Lower lobe of right lung (tissue), 2 donors: ENCODE results near the gene MYRIP. TPM values are rescaled to one million over a fixed set of nuclear protein-coding genes. Genes with fewer than 3 reads are reported as not detected.

Source experiments
- ATAC-seq, 2 donors: fragments of 200-7000 bp; cut with Tn5 transposase; one replicate each; pipeline ENCODE4 v1.9.1; 2020 to 2022; ENCODE audit warnings: mild to moderate bottlenecking in 2 of 2, moderate library complexity in 2 of 2
- DNase-seq: peaks from one replicate; pipeline ENCODE4 v3.0.0-alpha.2; 2020
- H3K27ac ChIP-seq: fragments of 200-600 bp; one replicate; pipeline ENCODE4 v1.8.0; 2022
- H3K27me3 ChIP-seq: fragments of 200-600 bp; one replicate; pipeline ENCODE4 v1.8.0; 2022; ENCODE audit warnings: low read depth
- H3K36me3 ChIP-seq: fragments of 200-600 bp; one replicate; pipeline ENCODE4 v1.8.0; 2022; ENCODE audit warnings: mild to moderate bottlenecking
- H3K4me1 ChIP-seq: fragments of 200-600 bp; one replicate; pipeline ENCODE4 v1.8.0; 2022
- H3K4me3 ChIP-seq: fragments of 200-600 bp; one replicate; pipeline ENCODE4 v1.8.0; 2022; ENCODE audit warnings: mild to moderate bottlenecking
- H3K9me3 ChIP-seq: fragments of 200-600 bp; one replicate; pipeline ENCODE4 v1.8.0; 2022
- intact Hi-C: fragments of 100-400 bp; cut with DNase I; formaldehyde crosslinking; loops from one replicate; pipeline ENCODE4 v1.11.0; 2022
- total RNA-seq: library from RNA; stranded (reverse); fragmentation: NEBNext Ultra II Directional; extraction: Animal tissue kit (Norgen Biotek cat#: 25700); gene quantifications from one replicate; pipeline ENCODE4 v1.2.1, GENCODE V29; 2021
- TF ChIP-seq, protein P1 (sequence below): fragments of 200-600 bp; IDR thresholded peaks from one replicate; pipeline ENCODE4 v1.8.0; 2022; ENCODE audit warnings: antibody characterized with exemption, mild to moderate bottlenecking
- donor health status: DM: no; HTN: yes; CAD: no; lungs with severe emphysema.

Gene MYRIP
- total RNA-seq, 1 donor from 2014 or later = 1.8 TPM

- ATAC-seq (no peak), DNase-seq (no peak)
- Histone ChIP-seq H3K36me3 (no peaks in the 10 kb centered on the region), H3K4me1 (peaks cover 14% of the 10 kb centered on the region), H3K27ac (no peak overlapping the region), H3K27me3 (no peaks in the 10 kb centered on the region), H3K9me3 (no peaks in the 10 kb centered on the region), H3K4me3 (no peak overlapping the region)
- intact Hi-C loops = no loop called here
- TF ChIP-seq, protein P1, sequence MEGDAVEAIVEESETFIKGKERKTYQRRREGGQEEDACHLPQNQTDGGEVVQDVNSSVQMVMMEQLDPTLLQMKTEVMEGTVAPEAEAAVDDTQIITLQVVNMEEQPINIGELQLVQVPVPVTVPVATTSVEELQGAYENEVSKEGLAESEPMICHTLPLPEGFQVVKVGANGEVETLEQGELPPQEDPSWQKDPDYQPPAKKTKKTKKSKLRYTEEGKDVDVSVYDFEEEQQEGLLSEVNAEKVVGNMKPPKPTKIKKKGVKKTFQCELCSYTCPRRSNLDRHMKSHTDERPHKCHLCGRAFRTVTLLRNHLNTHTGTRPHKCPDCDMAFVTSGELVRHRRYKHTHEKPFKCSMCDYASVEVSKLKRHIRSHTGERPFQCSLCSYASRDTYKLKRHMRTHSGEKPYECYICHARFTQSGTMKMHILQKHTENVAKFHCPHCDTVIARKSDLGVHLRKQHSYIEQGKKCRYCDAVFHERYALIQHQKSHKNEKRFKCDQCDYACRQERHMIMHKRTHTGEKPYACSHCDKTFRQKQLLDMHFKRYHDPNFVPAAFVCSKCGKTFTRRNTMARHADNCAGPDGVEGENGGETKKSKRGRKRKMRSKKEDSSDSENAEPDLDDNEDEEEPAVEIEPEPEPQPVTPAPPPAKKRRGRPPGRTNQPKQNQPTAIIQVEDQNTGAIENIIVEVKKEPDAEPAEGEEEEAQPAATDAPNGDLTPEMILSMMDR = no peak
Observed at GRCh38 chr3:39962581-39962980, 153.2 kb downstream of the MYRIP start.

DNA sequence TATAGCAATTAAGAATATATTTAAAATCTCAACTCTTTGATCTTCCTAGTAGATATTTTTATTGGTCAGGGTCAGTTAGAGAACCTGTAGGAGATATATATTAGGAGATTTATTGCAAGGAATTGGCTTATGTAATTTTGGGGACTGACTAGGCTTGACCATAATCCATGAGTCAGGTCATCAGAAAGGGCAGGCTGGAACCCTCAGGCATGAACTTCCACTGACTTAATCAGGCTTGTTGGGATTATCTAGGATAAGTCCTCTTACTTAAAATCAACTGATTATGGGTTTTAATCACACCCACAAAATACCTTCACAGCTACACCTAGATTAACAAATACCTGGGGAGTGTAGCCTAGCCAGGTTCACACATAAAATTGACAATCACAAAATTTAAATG, 156.1 kb downstream of the MYRIP start:
- Histone ChIP-seq H3K27ac (no peak overlapping the region), H3K4me1 (peaks cover 14% of the 10 kb centered on the region), H3K9me3 (no peaks in the 10 kb centered on the region), H3K27me3 (no peaks in the 10 kb centered on the region), H3K4me3 (no peak overlapping the region), H3K36me3 (no peaks in the 10 kb centered on the region)
- TF ChIP-seq, protein P1 = no peak
- DNase-seq (no peak), ATAC-seq (no peak)
- intact Hi-C loops = no loop called here

- no peak for ATAC-seq
- intact Hi-C loops = no loop called here
Observed at GRCh38 chr3:39965997-39966396, 156.6 kb downstream of the MYRIP start.

GRCh38 chr3:39970982-39971381, 161.6 kb downstream of the MYRIP start:
- H3K4me3 ChIP-seq = no peak overlapping the region
- DNase-seq (no peak), ATAC-seq (no peak)
- TF ChIP-seq, protein P1 = no peak
- no peaks in the 10 kb centered on the region for H3K9me3 ChIP-seq
- H3K36me3 ChIP-seq = no peaks in the 10 kb centered on the region
- no peak overlapping the region for H3K27ac ChIP-seq
- H3K27me3 ChIP-seq = no peaks in the 10 kb centered on the region
- H3K4me1 ChIP-seq = no peaks in the 10 kb centered on the region
- intact Hi-C loops = no loop called here

More at GRCh38 chr3:39965997-39966396, 156.6 kb downstream of the MYRIP start:
- Histone ChIP-seq H3K4me1 (peaks cover 14% of the 10 kb centered on the region), H3K36me3 (no peaks in the 10 kb centered on the region), H3K9me3 (no peaks in the 10 kb centered on the region), H3K27me3 (no peaks in the 10 kb centered on the region), H3K4me3 (no peak overlapping the region), H3K27ac (no peak overlapping the region)
- DNase-seq = no peak
- TF ChIP-seq, protein P1 = no peak

DNA sequence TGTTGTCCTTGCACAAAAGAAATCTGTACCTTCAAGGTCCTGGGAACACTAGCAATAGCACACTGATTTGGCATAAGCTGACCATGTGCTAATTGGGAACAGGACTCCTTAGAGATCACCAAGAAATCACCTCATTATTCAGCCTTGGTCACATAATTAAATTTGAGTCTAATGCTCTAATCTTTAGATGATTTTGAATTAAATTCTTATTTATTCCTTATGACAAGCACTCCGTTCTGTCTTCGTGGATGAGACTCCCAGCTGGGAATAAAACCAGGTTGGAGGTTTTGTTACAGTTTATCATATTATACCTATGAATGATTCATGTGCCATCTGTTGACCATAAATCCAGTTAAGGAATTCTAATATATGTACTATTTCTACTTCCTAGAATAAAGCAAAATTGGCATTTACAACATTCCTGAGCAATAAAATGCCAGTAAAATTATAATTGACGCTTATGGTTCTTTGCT, 162.2 kb downstream of the MYRIP start:
- no peak for DNase-seq
- no peak for ATAC-seq
- Histone ChIP-seq H3K36me3 (no peaks in the 10 kb centered on the region), H3K4me3 (no peak overlapping the region), H3K9me3 (no peaks in the 10 kb centered on the region), H3K4me1 (no peaks in the 10 kb centered on the region), H3K27ac (no peak overlapping the region), H3K27me3 (no peaks in the 10 kb centered on the region)
- intact Hi-C loops = no loop called here
- TF ChIP-seq, protein P1 = no peak

- DNase-seq = no peak
- Histone ChIP-seq H3K27me3 (no peaks in the 10 kb centered on the region), H3K27ac (no peak overlapping the region), H3K9me3 (no peaks in the 10 kb centered on the region), H3K4me3 (no peak overlapping the region), H3K4me1 (no peaks in the 10 kb centered on the region), H3K36me3 (no peaks in the 10 kb centered on the region)
- no peak for ATAC-seq
- intact Hi-C loops = no loop called here
- TF ChIP-seq, protein P1 = no peak
Observed at GRCh38 chr3:39972508-39972907, 163.1 kb downstream of the MYRIP start.
